Activated CD4-positive, alpha-beta T cell treated with anti-CD3 and anti-CD28 coated beads, Interleukin-2, amount 10 ng/mL, durations not matched to agents 24 days and 14 days (primary cell): ENCODE data around the gene RPL12. TPM values are rescaled to one million over a fixed set of nuclear protein-coding genes. Genes with fewer than 3 reads are reported as not detected.

Experiments used
- DNase-seq: peaks from one replicate; pipeline ENCODE4 v3.0.0; 2022
- H3K27ac Mint-ChIP-seq: one replicate; pipeline ENCODE4 v1.8.0; 2022; ENCODE audit warnings: mild to moderate bottlenecking, mixed read lengths
- H3K27me3 Mint-ChIP-seq: one replicate; pipeline ENCODE4 v1.8.0; 2022; ENCODE audit warnings: mixed read lengths
- H3K36me3 Mint-ChIP-seq: one replicate; pipeline ENCODE4 v1.8.0; 2022; ENCODE audit warnings: low read depth, mild to moderate bottlenecking, mixed read lengths
- H3K4me1 Mint-ChIP-seq: one replicate; pipeline ENCODE4 v1.8.0; 2021; ENCODE audit warnings: mixed read lengths
- H3K4me3 Mint-ChIP-seq: one replicate; pipeline ENCODE4 v1.8.0; 2022; ENCODE audit warnings: mild to moderate bottlenecking, moderate library complexity, mixed read lengths
- H3K9me3 Mint-ChIP-seq: one replicate; pipeline ENCODE4 v1.8.0; 2021; ENCODE audit warnings: mixed read lengths
- intact Hi-C: fragments of 100-400 bp; cut with micrococcal nuclease; formaldehyde crosslinking; loops from one replicate; pipeline ENCODE4 v1.15.1; 2023
- total RNA-seq: library from RNA; stranded (reverse); gene quantifications from 2 replicates; pipeline ENCODE4 v1.2.3, GENCODE V29; 2022

Gene RPL12
- total RNA-seq, 1 donor from 2014 or later, result 1,245 TPM

DNA sequence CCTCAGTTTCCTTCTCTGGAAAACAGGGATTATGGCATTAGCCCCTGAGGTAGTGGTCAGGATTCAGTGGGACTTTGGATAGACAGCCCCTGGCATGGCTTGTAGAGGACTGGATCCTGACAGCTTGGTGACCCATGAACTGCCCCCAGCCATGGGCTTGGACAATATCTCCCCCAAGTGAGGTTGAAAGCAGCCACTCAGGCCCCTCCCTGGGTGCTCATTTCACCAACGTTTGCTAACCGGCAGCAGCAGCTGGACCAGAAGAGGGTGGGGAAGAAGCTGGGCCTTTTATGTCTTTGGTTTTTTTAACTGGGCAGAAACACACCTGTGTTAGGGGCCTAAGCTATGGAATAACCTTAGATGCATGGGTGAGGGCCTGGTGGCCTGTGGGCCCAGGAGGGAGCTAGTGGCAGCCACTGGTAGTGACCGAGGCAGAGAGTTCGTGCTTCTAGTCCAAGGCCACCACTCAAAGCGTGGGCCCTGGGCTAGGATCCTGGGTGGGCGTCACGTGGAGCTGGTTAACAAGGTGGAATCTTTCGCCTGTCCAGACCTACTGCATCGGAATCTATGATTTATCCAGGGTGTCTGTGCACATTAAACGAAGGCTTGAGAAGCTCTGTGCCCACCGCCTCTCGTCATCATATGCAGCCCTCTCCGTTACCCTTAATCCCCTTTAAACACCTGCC lies 52.3 kb downstream of the RPL12 start:
- intact Hi-C loops, result loop anchor here (5.0 kb wide), 1 partner anchor 87 kb away; no protein-coding TSS in a partner anchor
- H3K27me3 Mint-ChIP-seq, result peaks cover 53% of the 10 kb centered on the region
- H3K27ac Mint-ChIP-seq, result no peak overlapping the region

DNA sequence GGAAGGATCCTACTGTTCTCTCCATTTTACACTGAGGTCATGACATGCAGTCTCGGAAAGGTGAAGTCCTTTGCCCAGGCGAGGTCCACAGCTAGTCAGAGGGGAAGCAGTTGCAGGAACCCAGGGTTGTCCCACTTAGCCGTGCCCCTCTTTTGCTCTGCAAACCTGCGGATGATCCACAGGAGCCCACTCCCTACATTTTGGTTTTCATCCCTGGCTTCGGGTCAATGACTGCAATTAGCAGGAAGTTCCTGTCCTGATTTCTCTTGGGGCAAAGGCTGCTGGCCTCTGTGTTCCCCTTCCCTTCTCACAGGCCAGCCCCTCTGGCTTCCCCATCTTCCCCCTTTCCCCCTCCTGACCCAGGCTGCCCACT lies 52.9 kb downstream of the RPL12 start:
- peaks cover 58% of the 10 kb centered on the region for H3K27me3 Mint-ChIP-seq
- peak overlapping the region; percentile 77 for H3K4me3 Mint-ChIP-seq
- intact Hi-C loops, result loop anchor here (5.0 kb wide), 1 partner anchor 86 kb away; no protein-coding TSS in a partner anchor
- no peak for DNase-seq
- H3K36me3 Mint-ChIP-seq, result no peaks in the 10 kb centered on the region
- H3K9me3 Mint-ChIP-seq, result no peaks in the 10 kb centered on the region
- peaks cover 10% of the 10 kb centered on the region for H3K4me1 Mint-ChIP-seq
- no peak overlapping the region for H3K27ac Mint-ChIP-seq

More for the DNA sequence above, 52.3 kb downstream of the RPL12 start:
- DNase-seq, result no peak
- H3K36me3 Mint-ChIP-seq, result no peaks in the 10 kb centered on the region
- H3K4me3 Mint-ChIP-seq, result peak overlapping the region; percentile 77
- H3K4me1 Mint-ChIP-seq, result peaks cover 10% of the 10 kb centered on the region
- no peaks in the 10 kb centered on the region for H3K9me3 Mint-ChIP-seq

Other genes with a start within 250 kb of the RPL12 start
- 3.1 and 3.3 TPM in 2 replicates for gene GARNL3, start 186.6 kb downstream of the RPL12 start, total RNA-seq
- gene SLC2A8, start 54.2 kb downstream of the RPL12 start, total RNA-seq, result 3.9 and 5.8 TPM in 2 replicates
- 17.2 and 17.3 TPM in 2 replicates for gene ZNF79, start 27.0 kb downstream of the RPL12 start, total RNA-seq
- gene LRSAM1, start 104 bp upstream of the RPL12 start, total RNA-seq, result 24.6 and 26.4 TPM in 2 replicates
- 26.5 and 31.1 TPM in 2 replicates for gene STXBP1, start 160.9 kb upstream of the RPL12 start, total RNA-seq